Stimulated activated CD4-positive, alpha-beta T cell treated with anti-CD3 and anti-CD28 coated beads, TNF-alpha, amount 100 ng/mL, for 4 hours (primary cell): ENCODE data around the gene LMOD3.

Source experiments
- DNase-seq, 3 experiments: peaks; one replicate each; pipeline ENCODE4 v3.0.0-alpha.2; 2020; ENCODE audit warnings: low read depth in 3 of 3

The LMOD3 gene

DNA sequence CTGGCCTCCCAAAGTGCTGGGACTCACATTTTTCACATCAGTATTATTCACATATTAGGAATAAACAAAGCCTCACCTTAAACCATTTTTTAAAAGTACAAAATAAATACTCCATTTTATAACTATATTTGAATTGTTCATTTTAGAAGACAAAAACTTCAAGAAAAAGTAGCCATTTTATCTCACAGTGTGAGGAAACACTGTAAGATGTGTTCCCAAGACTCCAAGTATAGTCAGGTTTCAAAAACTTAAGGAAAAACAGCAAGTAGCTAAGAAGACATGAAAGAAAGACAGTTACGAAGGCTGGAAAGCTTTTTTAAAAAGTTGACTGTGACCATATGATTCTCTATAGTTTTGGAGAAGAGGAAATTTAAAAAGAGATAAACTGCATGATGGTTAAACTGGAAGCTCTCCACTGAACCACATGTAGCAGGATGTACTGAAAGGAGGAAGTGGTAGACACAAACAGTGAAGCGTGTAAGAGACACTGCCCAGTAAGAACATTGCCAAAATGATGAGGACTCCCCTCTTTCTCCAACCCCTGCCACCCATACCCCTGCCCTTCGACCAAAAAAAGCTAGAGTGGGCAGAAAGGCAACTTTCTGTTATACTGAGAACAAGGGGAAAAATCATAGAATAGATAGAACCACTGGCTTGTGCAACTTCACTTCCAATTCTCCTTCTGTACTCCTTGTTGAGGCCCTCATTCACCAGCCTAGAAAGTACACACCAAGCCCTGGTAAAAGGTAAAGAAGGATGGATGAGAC lies 64.0 kb downstream of the LMOD3 start:
- DNase-seq, result no peak
